BE2C (cell line): Measurements from ENCODE around the gene CNGA1.

Experiments
- DNase-seq: peaks from one replicate; pipeline ENCODE4 v3.0.0-alpha.2; 2020
- H3K27me3 ChIP-seq: fragments of 250-450 bp; sonication (Bioruptor Pico); 2 replicates; pipeline ENCODE4 v1.5.1; 2020; ENCODE audit warnings: mild to moderate bottlenecking
- H3K36me3 ChIP-seq: fragments of 250-450 bp; sonication (Bioruptor Pico); 2 replicates; pipeline ENCODE4 v1.5.1; 2020; ENCODE audit warnings: mild to moderate bottlenecking
- H3K4me1 ChIP-seq: fragments of 250-450 bp; sonication (Bioruptor Pico); 2 replicates; pipeline ENCODE4 v1.5.1; 2020
- H3K4me3 ChIP-seq: 2 replicates; pipeline ENCODE4 v1.5.1; 2011; ENCODE audit warnings: low read depth, low read length
- H3K9me3 ChIP-seq: fragments of 250-450 bp; sonication (Bioruptor Pico); 2 replicates; pipeline ENCODE4 v1.5.1; 2020
- TF ChIP-seq, protein P1 (sequence below): IDR thresholded peaks from 2 replicates; pipeline ENCODE4 v1.5.1; 2012; ENCODE audit warnings: mild to moderate bottlenecking, low read depth, low read length

Gene CNGA1

GRCh38 chr4:48049483-48049882, 33.0 kb upstream of the CNGA1 start:
- H3K27me3 ChIP-seq, result 0 out of 2 replicates have a peak, but pooled peaks cover 5% of the 10 kb centered on the region
- H3K4me1 ChIP-seq, result no peaks in the 10 kb centered on the region
- H3K9me3 ChIP-seq, result no peaks in the 10 kb centered on the region
- no peak overlapping the region for H3K4me3 ChIP-seq
- no peaks in the 10 kb centered on the region for H3K36me3 ChIP-seq
- DNase-seq, result no peak
- TF ChIP-seq, protein P1, sequence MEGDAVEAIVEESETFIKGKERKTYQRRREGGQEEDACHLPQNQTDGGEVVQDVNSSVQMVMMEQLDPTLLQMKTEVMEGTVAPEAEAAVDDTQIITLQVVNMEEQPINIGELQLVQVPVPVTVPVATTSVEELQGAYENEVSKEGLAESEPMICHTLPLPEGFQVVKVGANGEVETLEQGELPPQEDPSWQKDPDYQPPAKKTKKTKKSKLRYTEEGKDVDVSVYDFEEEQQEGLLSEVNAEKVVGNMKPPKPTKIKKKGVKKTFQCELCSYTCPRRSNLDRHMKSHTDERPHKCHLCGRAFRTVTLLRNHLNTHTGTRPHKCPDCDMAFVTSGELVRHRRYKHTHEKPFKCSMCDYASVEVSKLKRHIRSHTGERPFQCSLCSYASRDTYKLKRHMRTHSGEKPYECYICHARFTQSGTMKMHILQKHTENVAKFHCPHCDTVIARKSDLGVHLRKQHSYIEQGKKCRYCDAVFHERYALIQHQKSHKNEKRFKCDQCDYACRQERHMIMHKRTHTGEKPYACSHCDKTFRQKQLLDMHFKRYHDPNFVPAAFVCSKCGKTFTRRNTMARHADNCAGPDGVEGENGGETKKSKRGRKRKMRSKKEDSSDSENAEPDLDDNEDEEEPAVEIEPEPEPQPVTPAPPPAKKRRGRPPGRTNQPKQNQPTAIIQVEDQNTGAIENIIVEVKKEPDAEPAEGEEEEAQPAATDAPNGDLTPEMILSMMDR, result no peak

GRCh38 chr4:48047896-48048295, 31.4 kb upstream of the CNGA1 start:
- no peaks in the 10 kb centered on the region for H3K9me3 ChIP-seq
- TF ChIP-seq, protein P1, result no peak
- no peak for DNase-seq
- no peaks in the 10 kb centered on the region for H3K4me1 ChIP-seq
- H3K36me3 ChIP-seq, result no peaks in the 10 kb centered on the region
- no peak overlapping the region for H3K4me3 ChIP-seq
- 0 out of 2 replicates have a peak, but pooled peaks cover 5% of the 10 kb centered on the region for H3K27me3 ChIP-seq

DNA sequence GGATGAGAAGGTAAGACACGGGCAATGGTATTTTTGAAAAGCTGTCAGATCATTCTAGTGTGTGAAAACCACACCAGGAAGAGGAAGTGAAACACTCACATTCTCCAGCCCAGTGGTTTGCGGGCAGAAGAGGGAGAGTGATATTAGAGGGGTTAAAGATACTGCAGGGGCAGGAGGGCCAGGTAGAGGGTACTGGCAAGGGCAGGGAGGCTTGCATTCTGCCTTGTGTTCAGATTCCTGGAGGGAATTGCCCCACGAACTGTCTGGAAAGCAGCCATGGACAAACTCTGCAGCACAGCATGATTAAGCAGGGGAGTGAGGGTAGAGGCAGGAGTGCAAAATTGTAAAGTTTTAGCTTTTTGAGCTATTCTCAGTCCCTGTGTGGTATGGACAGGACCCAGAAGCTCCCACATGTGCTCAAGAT, 31.0 kb upstream of the CNGA1 start:
- Histone ChIP-seq H3K4me1 (no peaks in the 10 kb centered on the region), H3K9me3 (no peaks in the 10 kb centered on the region), H3K36me3 (no peaks in the 10 kb centered on the region), H3K27me3 (0 out of 2 replicates have a peak, but pooled peaks cover 5% of the 10 kb centered on the region), H3K4me3 (no peak overlapping the region)
- TF ChIP-seq, protein P1, result no peak
- DNase-seq, result no peak

- 0 out of 2 replicates have a peak, but pooled peaks cover 8% of the 10 kb centered on the region for H3K27me3 ChIP-seq
- TF ChIP-seq, protein P1, result no peak
- no peak overlapping the region for H3K4me3 ChIP-seq
Observed at GRCh38 chr4:48046059-48046458, 29.6 kb upstream of the CNGA1 start.

GRCh38 chr4:48044298-48044697, 27.8 kb upstream of the CNGA1 start:
- no peaks in the 10 kb centered on the region for H3K36me3 ChIP-seq

More at GRCh38 chr4:48046059-48046458, 29.6 kb upstream of the CNGA1 start:
- Histone ChIP-seq H3K9me3 (no peaks in the 10 kb centered on the region), H3K36me3 (no peaks in the 10 kb centered on the region), H3K4me1 (no peaks in the 10 kb centered on the region)
- no peak for DNase-seq

DNA sequence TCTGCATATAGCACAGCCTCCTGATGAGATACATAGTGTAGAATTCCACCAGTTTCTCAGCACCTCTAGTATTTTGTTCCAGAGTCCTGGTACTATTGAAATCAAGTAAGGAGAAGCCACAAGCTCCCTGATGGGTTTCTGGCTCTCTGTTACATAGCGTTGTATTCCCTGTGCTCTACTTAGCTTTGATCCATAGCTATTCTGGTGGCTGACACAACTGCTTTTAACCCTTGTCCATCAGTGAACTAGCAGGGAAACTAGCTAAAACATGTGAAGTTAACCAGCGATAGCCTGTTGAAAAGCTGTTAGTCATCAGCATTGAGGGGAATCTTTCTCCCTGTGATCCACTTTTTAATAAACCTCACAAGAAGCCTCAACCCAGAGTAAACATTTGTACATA, 27.0 kb upstream of the CNGA1 start:
- H3K9me3 ChIP-seq, result no peaks in the 10 kb centered on the region
- no peak overlapping the region for H3K4me3 ChIP-seq
- DNase-seq, result no peak
- H3K36me3 ChIP-seq, result no peaks in the 10 kb centered on the region
- TF ChIP-seq, protein P1, result no peak
- no peaks in the 10 kb centered on the region for H3K4me1 ChIP-seq
- 0 out of 2 replicates have a peak, but pooled peaks cover 8% of the 10 kb centered on the region for H3K27me3 ChIP-seq

More at GRCh38 chr4:48044298-48044697, 27.8 kb upstream of the CNGA1 start:
- TF ChIP-seq, protein P1, result no peak
- 0 out of 2 replicates have a peak, but pooled peaks cover 8% of the 10 kb centered on the region for H3K27me3 ChIP-seq
- DNase-seq, result no peak
- H3K4me3 ChIP-seq, result no peak overlapping the region
- no peaks in the 10 kb centered on the region for H3K9me3 ChIP-seq
- no peaks in the 10 kb centered on the region for H3K4me1 ChIP-seq
